ENCODE results near the gene GIN1. TPM values are rescaled to one million over a fixed set of nuclear protein-coding genes. Genes with fewer than 3 reads are reported as not detected.
"Not testable (repeated sequence)": the region's sequence is repeated elsewhere in the genome, so short reads cannot be mapped to it uniquely, and the experiment has no call there.

GIN1 gene
- 1 to 10 TPM; 4.0 to 8.5 TPM for total RNA-seq

GRCh38 chr5:103119765-103120606 lies at the start of gene GIN1, which contains the start of gene PPIP5K2:
GIN1 (minus strand) TSS chr5:103120138; CDS start chr5:103108707, 11,431 bp downstream.
PPIP5K2 (plus strand) TSS chr5:103120301; CDS start chr5:103129590, 9,289 bp downstream.
- H3K27me3 Mint-ChIP-seq (ENCODE audit: low read depth), result no peaks in the 10 kb centered on the region
- H3K36me3 Mint-ChIP-seq (ENCODE audit: insufficient read depth in 2 of 2), result peaks cover 3 to 4% of the 10 kb centered on the region in 2 donors
- H3K4me3 Mint-ChIP-seq, result peak within 1 kb of the TSS; percentile 92 to 93
- ATAC-seq (replicated peaks in 1 of 2) (peak; percentile 92), DNase-seq (peak; percentile 95)
- peaks cover 54% of the 10 kb centered on the region for H3K4me1 Mint-ChIP-seq (ENCODE audit: low read depth)
- peak within 1 kb of the TSS; percentile 97 for H3K27ac Mint-ChIP-seq
- H3K9me3 Mint-ChIP-seq, result peaks cover 0 to 2% of the 10 kb centered on the region in 2 donors

GRCh38 chr5:103166706-103167105 lies 46.8 kb upstream of the GIN1 start:
- Mint-ChIP-seq H3K4me3 (no peak overlapping the region), H3K4me1 (ENCODE audit: low read depth) (peaks cover 8% of the 10 kb centered on the region), H3K36me3 (ENCODE audit: insufficient read depth in 2 of 2) (peaks cover 2 to 3% of the 10 kb centered on the region in 2 donors), H3K9me3 (no peaks in the 10 kb centered on the region), H3K27me3 (ENCODE audit: low read depth) (no peaks in the 10 kb centered on the region), H3K27ac (no peak overlapping the region)
- DNase-seq (no peak), ATAC-seq (replicated peaks in 1 of 2) (no peak)

DNA sequence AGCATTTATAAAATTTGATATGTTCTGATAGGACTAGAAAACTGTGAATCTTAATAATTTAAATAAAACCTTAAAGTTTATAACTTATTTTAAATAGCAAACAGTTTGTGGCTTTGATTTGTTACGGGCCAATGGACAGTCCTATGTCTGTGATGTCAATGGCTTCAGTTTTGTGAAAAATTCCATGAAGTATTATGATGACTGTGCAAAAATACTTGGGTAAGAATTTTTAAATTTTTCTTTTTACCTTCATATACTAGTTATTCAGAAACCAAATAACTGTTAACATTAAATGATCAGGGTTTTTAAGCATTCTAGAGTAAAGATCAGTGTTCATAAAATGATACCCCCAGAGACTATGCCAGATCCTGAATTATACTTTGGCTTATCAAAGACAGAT lies 31.2 kb upstream of the GIN1 start:
- H3K4me1 Mint-ChIP-seq (ENCODE audit: low read depth), result no peaks in the 10 kb centered on the region
- no peak overlapping the region for H3K4me3 Mint-ChIP-seq
- no peak for ATAC-seq (replicated peaks in 1 of 2)
- no peak for DNase-seq
- no peaks in the 10 kb centered on the region for H3K9me3 Mint-ChIP-seq
- peaks cover 0 to 1% of the 10 kb centered on the region in 2 donors for H3K36me3 Mint-ChIP-seq (ENCODE audit: insufficient read depth in 2 of 2)
- no peaks in the 10 kb centered on the region for H3K27me3 Mint-ChIP-seq (ENCODE audit: low read depth)
- no peak overlapping the region for H3K27ac Mint-ChIP-seq

GRCh38 chr5:103148213-103148612 lies 28.3 kb upstream of the GIN1 start:
- DNase-seq (no peak), ATAC-seq (replicated peaks in 1 of 2) (no peak)
- no peaks in the 10 kb centered on the region for H3K9me3 Mint-ChIP-seq
- H3K4me1 Mint-ChIP-seq (ENCODE audit: low read depth), result no peaks in the 10 kb centered on the region
- no peaks in the 10 kb centered on the region for H3K36me3 Mint-ChIP-seq (ENCODE audit: insufficient read depth in 2 of 2)
- no peak overlapping the region for H3K27ac Mint-ChIP-seq
- no peaks in the 10 kb centered on the region for H3K27me3 Mint-ChIP-seq (ENCODE audit: low read depth)
- no peak overlapping the region for H3K4me3 Mint-ChIP-seq

GRCh38 chr5:103145196-103145595 lies 25.3 kb upstream of the GIN1 start:
- peaks cover 0 to 3% of the 10 kb centered on the region in 2 donors for H3K36me3 Mint-ChIP-seq (ENCODE audit: insufficient read depth in 2 of 2)
- H3K4me1 Mint-ChIP-seq (ENCODE audit: low read depth), result no peaks in the 10 kb centered on the region
- H3K9me3 Mint-ChIP-seq, result no peaks in the 10 kb centered on the region
- no peaks in the 10 kb centered on the region for H3K27me3 Mint-ChIP-seq (ENCODE audit: low read depth)
- H3K4me3 Mint-ChIP-seq, result no peak overlapping the region
- H3K27ac Mint-ChIP-seq, result no peak overlapping the region
- ATAC-seq (replicated peaks in 1 of 2) (no peak), DNase-seq (no peak)

DNA sequence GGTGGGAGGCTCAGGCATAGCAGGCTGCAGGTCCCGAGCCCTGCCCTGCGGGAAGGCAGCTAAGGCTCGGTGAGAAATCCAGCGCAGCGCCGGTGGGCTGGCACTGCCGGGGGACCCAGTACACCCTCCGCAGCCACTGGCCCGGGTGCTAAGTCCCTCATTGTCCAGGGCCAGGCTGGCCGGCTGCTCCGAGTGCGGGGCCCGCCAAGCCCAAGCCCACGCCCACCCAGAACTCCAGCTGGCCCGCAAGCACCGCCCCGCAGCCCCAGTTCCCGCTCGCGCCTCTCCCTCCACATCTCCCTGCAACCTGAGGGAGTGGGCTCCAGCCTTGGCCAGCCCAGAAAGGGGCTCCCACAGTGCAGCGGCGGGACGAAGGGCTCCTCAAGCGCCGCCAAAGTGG lies 22.2 kb upstream of the GIN1 start:
- H3K27me3 Mint-ChIP-seq (ENCODE audit: low read depth); ATAC-seq (replicated peaks in 1 of 2); H3K36me3 Mint-ChIP-seq (ENCODE audit: insufficient read depth in 2 of 2); DNase-seq; H3K27ac Mint-ChIP-seq; H3K4me3 Mint-ChIP-seq; H3K4me1 Mint-ChIP-seq (ENCODE audit: low read depth); H3K9me3 Mint-ChIP-seq: not testable (repeated sequence)

DNA sequence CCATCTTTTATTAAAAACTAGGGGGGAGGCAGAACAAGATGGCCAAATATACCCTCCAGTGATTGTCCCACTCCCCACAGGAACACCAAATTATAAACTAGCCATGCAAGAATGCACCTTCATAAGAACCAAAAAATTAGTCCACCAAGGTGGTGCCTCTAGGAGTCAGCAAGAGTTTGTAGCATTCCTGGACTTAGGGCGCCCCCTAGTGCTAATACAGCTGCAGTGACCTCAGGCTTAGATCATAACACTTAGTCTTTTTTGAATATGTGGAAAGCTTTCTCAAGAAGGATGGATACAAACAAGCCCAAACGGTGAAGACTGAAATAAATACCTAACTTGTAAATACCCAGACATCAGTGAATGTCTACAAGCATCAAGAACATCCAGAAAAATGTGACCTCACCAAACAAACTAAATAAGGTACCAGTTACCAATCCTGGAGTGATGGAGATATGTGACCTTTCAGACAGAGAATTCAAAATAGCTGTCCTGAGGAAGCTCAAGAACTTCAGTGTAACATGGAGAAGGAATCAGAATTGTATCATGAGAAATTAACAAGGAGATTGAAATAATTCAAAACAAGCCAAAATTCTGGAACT lies 19.4 kb upstream of the GIN1 start:
- Mint-ChIP-seq H3K27ac (no peak overlapping the region), H3K4me1 (ENCODE audit: low read depth) (peaks cover 4% of the 10 kb centered on the region), H3K4me3 (no peak overlapping the region), H3K36me3 (ENCODE audit: insufficient read depth in 2 of 2) (peaks cover 5 to 6% of the 10 kb centered on the region in 2 donors), H3K27me3 (ENCODE audit: low read depth) (no peaks in the 10 kb centered on the region), H3K9me3 (no peaks in the 10 kb centered on the region)
- DNase-seq (peak; percentile 77 to 82), ATAC-seq (replicated peaks in 1 of 2) (peak; percentile 82 to 87)

GRCh38 chr5:103138202-103138690 lies 18.3 kb upstream of the GIN1 start:
- Mint-ChIP-seq H3K27me3 (ENCODE audit: low read depth) (no peaks in the 10 kb centered on the region), H3K4me3 (no peak overlapping the region), H3K36me3 (ENCODE audit: insufficient read depth in 2 of 2) (peaks cover 5 to 6% of the 10 kb centered on the region in 2 donors), H3K4me1 (ENCODE audit: low read depth) (peaks cover 5% of the 10 kb centered on the region), H3K27ac (no peak overlapping the region), H3K9me3 (no peaks in the 10 kb centered on the region)
- no peak for ATAC-seq (replicated peaks in 1 of 2)
- DNase-seq, result no peak

- no peaks in the 10 kb centered on the region for H3K9me3 Mint-ChIP-seq
- no peak overlapping the region for H3K4me3 Mint-ChIP-seq
- DNase-seq (no peak), ATAC-seq (replicated peaks in 1 of 2) (no peak)
- no peaks in the 10 kb centered on the region for H3K27me3 Mint-ChIP-seq (ENCODE audit: low read depth)
- no peak overlapping the region for H3K27ac Mint-ChIP-seq
- peaks cover 10% of the 10 kb centered on the region for H3K4me1 Mint-ChIP-seq (ENCODE audit: low read depth)
- peaks cover 3 to 5% of the 10 kb centered on the region in 2 donors for H3K36me3 Mint-ChIP-seq (ENCODE audit: insufficient read depth in 2 of 2)
Observed at GRCh38 chr5:103135461-103135860, 15.5 kb upstream of the GIN1 start.

DNA sequence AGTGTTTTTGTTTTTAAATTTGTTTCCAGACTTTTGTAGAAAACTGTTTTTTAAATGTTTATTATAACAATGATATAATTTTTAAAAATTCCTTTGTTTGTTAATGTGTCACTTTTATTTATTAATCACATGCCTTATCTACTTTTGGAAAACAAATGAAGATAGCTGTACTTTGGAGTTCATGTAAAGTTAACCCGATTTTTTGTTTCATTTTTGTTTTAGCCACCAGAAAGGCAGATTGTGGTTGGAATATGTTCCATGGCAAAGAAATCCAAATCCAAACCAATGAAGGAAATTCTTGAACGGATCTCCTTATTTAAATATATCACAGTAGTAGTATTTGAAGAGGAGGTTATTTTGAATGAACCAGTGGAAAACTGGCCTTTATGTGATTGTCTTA lies 13.3 kb upstream of the GIN1 start:
- ATAC-seq (replicated peaks in 1 of 2), result no peak
- H3K27me3 Mint-ChIP-seq (ENCODE audit: low read depth), result no peaks in the 10 kb centered on the region
- no peaks in the 10 kb centered on the region for H3K36me3 Mint-ChIP-seq (ENCODE audit: insufficient read depth in 2 of 2)
- no peak for DNase-seq
- peaks cover 16% of the 10 kb centered on the region for H3K4me1 Mint-ChIP-seq (ENCODE audit: low read depth)
- no peak overlapping the region for H3K4me3 Mint-ChIP-seq
- no peak overlapping the region for H3K27ac Mint-ChIP-seq
- H3K9me3 Mint-ChIP-seq, result no peaks in the 10 kb centered on the region

DNA sequence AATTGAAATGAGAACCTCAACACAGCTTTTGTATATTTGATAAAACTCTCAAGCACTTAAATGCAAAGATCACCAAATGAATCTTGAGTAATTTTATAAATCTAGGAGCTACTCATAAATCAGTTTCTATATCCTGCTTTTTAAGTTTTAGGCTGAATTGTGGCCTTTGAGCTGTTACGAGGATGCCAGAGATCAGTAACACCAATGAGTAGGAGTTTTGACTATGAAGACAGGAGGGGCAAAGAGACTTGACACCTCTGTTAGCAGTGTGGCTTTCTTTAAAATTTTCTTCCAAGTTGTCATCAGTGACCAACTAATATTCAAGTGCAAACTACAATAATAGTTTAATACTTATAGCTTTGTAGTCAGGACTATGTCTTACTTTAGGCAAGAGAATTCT lies 12.7 kb upstream of the GIN1 start:
- DNase-seq (no peak), ATAC-seq (replicated peaks in 1 of 2) (peak in 1 of 2 donors; percentile 50)
- Mint-ChIP-seq H3K4me1 (ENCODE audit: low read depth) (peaks cover 16% of the 10 kb centered on the region), H3K27ac (peak overlapping the region; percentile 4), H3K36me3 (ENCODE audit: insufficient read depth in 2 of 2) (no peaks in the 10 kb centered on the region), H3K9me3 (no peaks in the 10 kb centered on the region), H3K4me3 (peak overlapping the region in 1 of 2 donors; percentile 23), H3K27me3 (ENCODE audit: low read depth) (no peaks in the 10 kb centered on the region)

GRCh38 chr5:103128202-103128601 lies 8.3 kb upstream of the GIN1 start:
- DNase-seq (no peak), ATAC-seq (replicated peaks in 1 of 2) (no peak)
- Mint-ChIP-seq H3K9me3 (no peaks in the 10 kb centered on the region), H3K4me1 (ENCODE audit: low read depth) (peaks cover 15% of the 10 kb centered on the region), H3K27me3 (ENCODE audit: low read depth) (no peaks in the 10 kb centered on the region), H3K4me3 (no peak overlapping the region), H3K27ac (no peak overlapping the region), H3K36me3 (ENCODE audit: insufficient read depth in 2 of 2) (no peaks in the 10 kb centered on the region)

- peaks cover 17% of the 10 kb centered on the region for H3K4me1 Mint-ChIP-seq (ENCODE audit: low read depth)
- no peak overlapping the region for H3K27ac Mint-ChIP-seq
- H3K36me3 Mint-ChIP-seq (ENCODE audit: insufficient read depth in 2 of 2), result no peaks in the 10 kb centered on the region
- no peaks in the 10 kb centered on the region for H3K9me3 Mint-ChIP-seq
- ATAC-seq (replicated peaks in 1 of 2) (no peak), DNase-seq (no peak)
- no peak overlapping the region for H3K4me3 Mint-ChIP-seq
- H3K27me3 Mint-ChIP-seq (ENCODE audit: low read depth), result no peaks in the 10 kb centered on the region
Observed at GRCh38 chr5:103127292-103127817, 7.4 kb upstream of the GIN1 start.

Measured in activated T-cell treated with anti-CD3 and anti-CD28 coated beads, Interleukin-2, amount 50 U/mL, for 72 hours (primary cell).